COLO829 (cell line): Measurements from ENCODE around the gene GIMAP8.
"Not testable (repeated sequence)": the region's sequence is repeated elsewhere in the genome, so short reads cannot be mapped to it uniquely, and the experiment has no call there.

Experiments used
- DNase-seq: peaks from one replicate; pipeline ENCODE4 v3.0.0; 2012; ENCODE audit warnings: low spot score

GIMAP8 gene

GRCh38 chr7:150435390-150436073 is 14.9 kb upstream of the GIMAP8 start:
- no peak for DNase-seq

- DNase-seq, result no peak
Observed at GRCh38 chr7:150439967-150440366, 10.5 kb upstream of the GIMAP8 start.

DNA sequence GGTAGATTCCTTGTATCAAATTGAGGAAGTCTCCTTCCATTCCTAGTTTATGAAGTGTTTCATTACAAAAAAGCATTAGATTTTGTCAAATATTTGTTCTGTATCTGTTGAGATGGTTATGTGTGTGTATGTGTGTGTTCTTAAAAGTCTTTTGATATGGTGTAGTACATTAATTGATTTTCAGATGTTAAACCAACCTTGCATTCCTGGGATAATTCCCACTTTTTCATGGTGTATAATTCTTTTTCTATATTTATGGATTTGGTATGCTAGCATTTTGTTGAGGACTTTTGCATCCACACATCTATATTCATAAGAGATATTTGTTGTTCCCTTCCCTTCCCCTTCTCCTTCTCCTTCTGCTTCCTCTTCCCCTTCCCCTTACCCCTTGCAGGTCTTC is 8.9 kb upstream of the GIMAP8 start:
- DNase-seq, result no peak

GRCh38 chr7:150442811-150443210 is 7.6 kb upstream of the GIMAP8 start:
- DNase-seq, result no peak

GRCh38 chr7:150443793-150444540 is 6.5 kb upstream of the GIMAP8 start:
- DNase-seq, result no peak

- no peak for DNase-seq
Observed at GRCh38 chr7:150444674-150445365, 5.6 kb upstream of the GIMAP8 start.

GRCh38 chr7:150446288-150446938 is 4.0 kb upstream of the GIMAP8 start:
- DNase-seq, result no peak

GRCh38 chr7:150447966-150448788 is 2.3 kb upstream of the GIMAP8 start:
- no peak for DNase-seq

- DNase-seq, result peak; percentile 67
Observed at GRCh38 chr7:150448789-150449147, 1.7 kb upstream of the GIMAP8 start.

- no peak for DNase-seq
Observed at GRCh38 chr7:150449206-150449952, 1.1 kb upstream of the GIMAP8 start.

GRCh38 chr7:150451097-150451793 is 815 bp downstream of the GIMAP8 start:
- no peak for DNase-seq

DNA sequence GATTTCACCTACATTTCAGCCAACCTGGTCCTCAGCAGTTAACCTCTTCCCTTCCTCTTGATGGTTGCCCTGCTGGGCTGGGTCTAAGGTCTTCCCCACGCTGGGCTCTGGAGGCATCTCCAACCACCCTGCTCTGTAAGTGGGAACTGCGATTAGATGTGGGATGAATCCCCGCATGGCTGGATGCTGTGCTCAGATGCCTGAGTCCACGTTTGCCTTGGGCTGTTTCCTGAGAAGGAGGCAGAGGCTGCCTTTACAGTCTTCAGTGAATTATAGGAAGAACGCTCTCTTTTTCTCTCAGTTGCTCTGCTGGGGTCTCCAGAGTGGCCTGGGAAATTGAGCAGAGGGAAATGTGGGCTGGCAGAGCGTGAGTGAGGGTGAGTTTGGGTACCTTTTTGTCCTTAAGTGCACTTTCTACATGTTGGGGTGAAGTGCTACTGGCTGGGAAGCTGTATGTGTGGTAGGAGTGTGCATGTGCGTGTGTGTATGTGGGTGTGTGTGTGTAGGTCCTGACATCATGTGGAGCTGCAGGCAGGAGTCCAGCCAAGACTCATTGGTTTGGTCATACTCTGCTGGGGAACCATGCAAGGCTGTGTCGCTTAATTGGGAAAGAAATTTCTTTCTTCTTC is 1.5 kb downstream of the GIMAP8 start:
- DNase-seq, result no peak

DNA sequence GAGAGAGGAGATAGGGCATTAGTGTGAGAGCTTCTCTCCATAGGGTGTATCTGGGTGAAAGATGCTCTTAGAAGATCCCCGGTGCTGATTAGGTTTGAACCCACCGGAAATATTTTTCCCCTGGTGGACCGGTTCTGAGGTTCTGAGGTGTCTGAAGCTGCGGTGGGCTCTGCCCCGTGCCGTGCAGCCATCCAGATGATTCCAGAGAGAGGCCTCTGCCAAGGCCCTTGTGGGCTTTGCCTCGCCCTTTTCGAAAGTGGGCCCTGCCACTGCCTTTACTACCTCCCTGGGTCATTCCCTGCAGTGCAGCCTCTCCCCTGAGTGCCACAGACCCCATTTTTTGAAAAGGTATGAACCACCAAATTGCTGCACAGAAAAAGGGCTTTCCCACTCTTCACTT is 2.8 kb downstream of the GIMAP8 start:
- DNase-seq, result no peak

- no peak for DNase-seq
Observed at GRCh38 chr7:150453892-150454291, 3.5 kb downstream of the GIMAP8 start.

DNA sequence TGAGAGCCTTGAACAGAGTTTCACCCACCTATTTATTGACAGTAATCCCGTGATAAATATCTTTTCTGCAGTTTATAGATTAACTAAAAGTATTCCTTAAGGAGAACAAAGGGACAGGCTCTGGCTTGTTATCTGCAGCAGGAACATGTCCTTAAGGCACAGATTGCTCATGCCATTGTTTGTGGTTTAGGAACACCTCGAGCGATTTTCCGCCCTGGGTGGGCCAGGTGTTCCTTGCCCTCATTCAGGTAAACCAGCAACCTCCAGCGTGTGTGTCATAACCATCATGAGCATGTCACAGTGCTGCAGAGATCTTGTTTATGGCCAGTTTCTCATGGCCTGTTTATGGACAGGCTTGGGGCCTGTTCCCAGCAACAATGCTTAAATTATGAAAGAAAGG is 6.6 kb downstream of the GIMAP8 start:
- not testable (repeated sequence) for DNase-seq

DNA sequence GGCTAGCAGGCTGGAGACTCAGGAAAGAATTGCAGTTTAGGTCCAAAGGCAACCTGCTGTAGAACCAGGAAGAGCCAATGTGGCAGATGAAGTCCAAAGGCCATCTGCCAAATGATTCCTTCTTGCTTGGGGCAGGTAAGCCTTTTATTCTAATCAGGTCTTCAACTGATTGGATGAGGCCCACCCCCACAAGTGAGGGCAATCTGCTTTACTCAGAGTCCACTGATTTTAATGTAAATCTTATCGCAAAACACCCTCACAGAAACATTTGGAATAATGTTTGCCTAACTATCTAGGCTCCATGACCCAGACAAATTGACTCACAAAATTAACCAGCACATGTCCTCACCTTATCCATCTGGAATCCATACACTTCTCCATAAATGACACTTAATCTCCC is 7.8 kb downstream of the GIMAP8 start:
- DNase-seq, result no peak

DNA sequence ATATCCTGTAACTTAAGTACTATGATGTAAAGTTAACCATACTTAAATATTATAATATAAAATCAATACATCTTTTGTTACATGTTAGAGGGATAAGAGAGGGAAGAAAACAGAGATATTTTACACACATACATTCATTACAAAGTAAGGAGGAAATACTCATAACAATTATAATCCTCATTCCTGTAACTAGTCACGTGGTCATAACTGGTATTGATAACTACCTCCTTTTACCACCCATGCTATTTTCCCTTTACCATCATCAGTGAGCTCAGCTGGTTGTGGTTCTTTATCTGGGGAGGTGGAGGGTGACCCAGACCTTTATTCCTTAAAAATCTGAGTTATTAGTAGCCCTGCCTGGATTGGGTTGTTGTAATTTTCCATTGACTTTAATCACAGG is 8.3 kb downstream of the GIMAP8 start:
- DNase-seq, result no peak

DNA sequence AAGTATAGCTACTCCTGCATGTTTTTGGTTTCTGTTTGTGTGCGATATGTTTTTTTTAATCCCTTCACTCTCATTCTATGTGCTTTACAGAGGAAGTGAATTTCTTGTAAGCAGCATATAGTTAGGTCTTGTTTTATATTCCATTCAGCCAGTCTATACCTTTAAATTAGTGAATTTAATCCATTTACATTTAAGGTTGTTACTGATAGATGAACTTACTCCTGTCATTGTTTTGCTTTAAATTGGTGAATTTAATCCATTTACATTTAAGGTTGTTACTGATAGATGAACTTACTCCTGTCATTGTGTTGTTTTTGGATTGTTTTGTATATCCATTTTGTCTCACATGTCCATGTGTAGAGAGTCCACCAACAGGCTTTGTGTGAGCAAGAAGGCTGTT is 11.1 kb downstream of the GIMAP8 start:
- no peak for DNase-seq

- no peak for DNase-seq
Observed at GRCh38 chr7:150462413-150462812, 12.0 kb downstream of the GIMAP8 start.

- no peak for DNase-seq
Observed at GRCh38 chr7:150463461-150463860, 13.0 kb downstream of the GIMAP8 start.
